Brain microvascular endothelial cell (primary cell): Measurements from ENCODE around the gene GDF7.
A peak's percentile ranks its signal among the peaks of the same experiment; 100 is the strongest.

Source experiments
- DNase-seq: peaks from one replicate; pipeline ENCODE4 v3.0.0-alpha.2; 2020
- H3K27ac ChIP-seq: fragments of 250-450 bp; sonication (Bioruptor Pico); 2 replicates; pipeline ENCODE4 v1.5.1; 2020; ENCODE audit warnings: mild to moderate bottlenecking, moderate library complexity
- H3K27me3 ChIP-seq: fragments of 250-450 bp; sonication (Bioruptor Pico); replicated peaks from 2 replicates; pipeline ENCODE4 v1.5.1; 2020; ENCODE audit warnings: mild to moderate bottlenecking
- H3K36me3 ChIP-seq: fragments of 250-450 bp; sonication (Bioruptor Pico); replicated peaks from 2 replicates; pipeline ENCODE4 v1.5.1; 2020; ENCODE audit warnings: mild to moderate bottlenecking
- H3K4me3 ChIP-seq: 2 replicates; pipeline ENCODE4 v1.5.1; 2011; ENCODE audit warnings: low read depth, mild to moderate bottlenecking, control low read depth, low read length, moderate library complexity
- in situ Hi-C: cut with HindIII; loops from 2 replicates; pipeline ENCODE4 v1.10.0; 2017; ENCODE audit warnings: low sequenced_read_pairs, low pct_ligation_motif_present
- TF ChIP-seq, protein P1 (sequence below): IDR thresholded peaks from 2 replicates; pipeline ENCODE4 v1.5.1; 2011; ENCODE audit warnings: low read depth, mild to moderate bottlenecking, moderate library complexity, low read length, control low read depth, inconsistent platforms; ENCODE audit errors: missing control alignments

The GDF7 gene

DNA sequence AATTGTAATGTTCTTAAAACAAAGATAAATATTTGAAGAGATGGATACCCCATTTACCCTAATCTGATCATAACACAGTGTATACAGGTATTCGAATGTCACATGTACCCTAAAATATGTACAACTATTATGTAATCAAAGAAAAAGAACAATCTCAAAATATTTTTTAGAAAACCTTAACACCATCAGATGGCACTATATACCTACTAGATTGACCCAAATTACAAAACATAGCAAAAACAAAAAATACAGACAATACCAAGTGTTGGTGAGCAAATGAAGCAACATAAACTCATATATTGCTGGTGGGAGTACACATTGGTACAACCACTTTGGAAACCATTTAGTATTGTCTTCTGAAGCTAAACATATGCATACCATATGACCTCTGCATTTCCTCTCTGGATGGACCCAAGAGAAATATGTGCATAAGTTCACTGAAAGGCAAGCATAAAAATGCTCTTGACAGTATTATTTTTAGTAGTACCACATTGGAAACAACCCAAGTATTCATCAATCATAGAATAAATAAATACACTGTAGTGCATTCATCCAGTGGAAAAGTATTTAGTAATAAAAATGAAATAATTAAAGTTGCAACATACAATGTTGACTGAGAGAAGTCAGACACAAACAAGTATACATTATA, 55.8 kb downstream of the GDF7 start:
- Histone ChIP-seq H3K27ac (no peak overlapping the region), H3K36me3 (no peaks in the 10 kb centered on the region), H3K4me3 (no peak overlapping the region), H3K27me3 (no peaks in the 10 kb centered on the region)
- TF ChIP-seq, protein P1, sequence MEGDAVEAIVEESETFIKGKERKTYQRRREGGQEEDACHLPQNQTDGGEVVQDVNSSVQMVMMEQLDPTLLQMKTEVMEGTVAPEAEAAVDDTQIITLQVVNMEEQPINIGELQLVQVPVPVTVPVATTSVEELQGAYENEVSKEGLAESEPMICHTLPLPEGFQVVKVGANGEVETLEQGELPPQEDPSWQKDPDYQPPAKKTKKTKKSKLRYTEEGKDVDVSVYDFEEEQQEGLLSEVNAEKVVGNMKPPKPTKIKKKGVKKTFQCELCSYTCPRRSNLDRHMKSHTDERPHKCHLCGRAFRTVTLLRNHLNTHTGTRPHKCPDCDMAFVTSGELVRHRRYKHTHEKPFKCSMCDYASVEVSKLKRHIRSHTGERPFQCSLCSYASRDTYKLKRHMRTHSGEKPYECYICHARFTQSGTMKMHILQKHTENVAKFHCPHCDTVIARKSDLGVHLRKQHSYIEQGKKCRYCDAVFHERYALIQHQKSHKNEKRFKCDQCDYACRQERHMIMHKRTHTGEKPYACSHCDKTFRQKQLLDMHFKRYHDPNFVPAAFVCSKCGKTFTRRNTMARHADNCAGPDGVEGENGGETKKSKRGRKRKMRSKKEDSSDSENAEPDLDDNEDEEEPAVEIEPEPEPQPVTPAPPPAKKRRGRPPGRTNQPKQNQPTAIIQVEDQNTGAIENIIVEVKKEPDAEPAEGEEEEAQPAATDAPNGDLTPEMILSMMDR, result no peak
- in situ Hi-C loops, result no loop called here
- no peak for DNase-seq

DNA sequence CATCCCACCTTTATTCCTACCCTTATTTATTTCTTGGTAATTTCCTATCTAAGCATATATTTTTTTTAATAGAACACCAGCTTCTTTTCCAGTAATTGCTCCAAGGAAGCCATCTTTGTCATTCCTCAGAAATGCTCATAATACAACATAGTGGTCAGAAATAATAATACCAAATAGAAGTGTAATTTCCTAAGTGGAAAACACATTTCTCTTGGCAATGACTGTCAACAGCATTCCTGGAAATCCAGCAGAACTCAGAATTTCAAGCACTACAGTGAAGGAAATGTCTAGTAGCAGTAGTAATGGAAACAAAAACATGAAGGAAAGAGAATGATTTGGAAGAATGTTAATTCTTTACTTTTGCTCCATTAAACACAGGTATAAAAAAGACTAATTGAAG, 56.6 kb downstream of the GDF7 start:
- TF ChIP-seq, protein P1, result no peak
- in situ Hi-C loops, result no loop called here
- H3K4me3 ChIP-seq, result no peak overlapping the region
- H3K36me3 ChIP-seq, result no peaks in the 10 kb centered on the region
- H3K27ac ChIP-seq, result no peak overlapping the region
- peak; percentile 29 for DNase-seq
- no peaks in the 10 kb centered on the region for H3K27me3 ChIP-seq

DNA sequence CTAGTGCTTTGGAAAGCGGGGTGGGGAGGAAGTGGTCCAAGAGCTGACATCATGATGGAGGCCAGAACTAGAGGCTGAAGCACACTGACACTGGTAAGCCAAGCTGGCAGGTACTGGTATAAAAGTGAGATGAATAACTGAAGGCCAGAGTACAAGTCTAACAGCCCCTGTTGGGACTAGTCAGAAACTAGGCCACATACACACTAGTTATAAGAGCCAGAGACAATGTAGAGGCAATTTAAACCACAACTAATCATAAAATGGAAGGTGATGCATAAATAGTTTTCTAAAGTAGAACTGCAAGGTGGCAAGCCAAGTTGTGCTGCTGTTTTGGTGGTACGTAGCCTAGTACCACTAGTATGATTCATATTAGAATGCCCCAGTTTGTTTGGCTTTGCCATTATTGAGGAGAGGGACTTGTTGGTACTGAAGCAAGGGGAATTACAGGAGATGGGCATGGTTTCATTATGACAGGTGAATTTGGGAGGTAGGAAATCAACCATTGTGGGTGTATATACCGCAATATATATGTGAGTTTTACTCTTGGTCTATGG, 57.6 kb downstream of the GDF7 start:
- Histone ChIP-seq H3K4me3 (no peak overlapping the region), H3K36me3 (no peaks in the 10 kb centered on the region), H3K27me3 (no peaks in the 10 kb centered on the region), H3K27ac (no peak overlapping the region)
- in situ Hi-C loops, result no loop called here
- TF ChIP-seq, protein P1, result no peak
- no peak for DNase-seq

DNA sequence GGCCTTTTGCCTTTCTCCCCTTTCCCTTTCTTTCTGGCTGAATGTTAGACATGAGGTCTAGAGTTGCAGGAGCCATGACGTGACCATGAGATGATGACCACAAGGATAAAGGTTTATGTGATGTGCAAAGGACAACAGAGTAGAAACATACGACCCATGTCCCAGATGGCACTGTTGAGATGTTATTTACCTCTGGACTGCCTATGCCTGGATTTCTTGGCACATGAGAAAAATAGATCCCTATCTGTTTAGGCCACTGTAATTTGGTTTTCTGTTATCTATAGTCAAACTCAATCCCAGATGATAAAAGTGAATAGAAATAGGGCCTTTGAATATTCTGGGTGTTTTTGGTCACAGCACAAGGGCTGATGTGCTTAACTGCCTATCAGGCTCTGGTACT, 58.8 kb downstream of the GDF7 start:
- TF ChIP-seq, protein P1, result no peak
- Histone ChIP-seq H3K27ac (no peak overlapping the region), H3K27me3 (no peaks in the 10 kb centered on the region), H3K36me3 (no peaks in the 10 kb centered on the region), H3K4me3 (no peak overlapping the region)
- DNase-seq, result no peak
- in situ Hi-C loops, result no loop called here

DNA sequence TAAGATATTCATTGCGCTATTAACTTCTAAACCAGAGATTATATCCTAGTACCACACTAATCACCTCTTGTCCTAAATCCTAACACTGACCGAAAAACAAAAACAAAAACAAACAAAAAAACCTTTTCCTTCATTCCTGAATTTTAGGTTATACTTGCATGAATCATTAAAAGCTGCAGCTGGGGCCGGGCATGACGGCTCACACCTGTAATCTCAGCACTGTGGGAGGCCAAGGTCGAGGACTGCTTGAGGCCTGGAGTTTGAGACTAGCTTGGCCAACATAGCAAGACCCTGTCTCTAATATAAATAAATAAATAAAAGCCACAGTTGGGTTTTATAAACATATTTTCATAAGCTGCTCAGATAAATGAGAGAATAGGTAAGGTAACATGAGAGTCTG, 60.0 kb downstream of the GDF7 start:
- no peaks in the 10 kb centered on the region for H3K36me3 ChIP-seq
- TF ChIP-seq, protein P1, result no peak
- no peak for DNase-seq
- no peak overlapping the region for H3K4me3 ChIP-seq
- in situ Hi-C loops, result no loop called here
- no peak overlapping the region for H3K27ac ChIP-seq
- H3K27me3 ChIP-seq, result no peaks in the 10 kb centered on the region
